Fibroblast of upper back skin (primary cell): Measurements from ENCODE around the gene MYOM1.
"Not testable (repeated sequence)": the region's sequence is repeated elsewhere in the genome, so short reads cannot be mapped to it uniquely, and the experiment has no call there.

Experiments
- DNase-seq: peaks from one replicate; pipeline ENCODE4 v3.0.0-alpha.2; 2013

MYOM1 gene

DNA sequence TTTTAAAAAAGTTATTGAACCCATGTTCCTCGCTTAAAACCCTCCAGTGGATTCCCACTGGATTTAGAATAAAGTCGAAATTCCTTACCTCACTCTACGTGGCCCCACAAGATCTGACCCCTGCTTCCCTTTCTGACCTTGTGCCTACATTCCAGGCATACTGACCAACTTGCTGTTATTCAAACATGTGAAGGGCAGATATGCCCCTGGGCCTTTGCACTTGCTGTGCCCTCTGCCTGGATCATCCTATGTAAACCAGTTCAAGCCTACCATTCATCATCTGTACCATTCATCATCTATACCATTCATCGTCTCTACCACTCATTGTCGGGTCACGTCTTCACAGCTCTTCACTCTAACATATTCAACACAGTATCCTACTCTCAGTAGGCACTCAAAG lies 165.6 kb downstream of the MYOM1 start:
- DNase-seq = no peak

GRCh38 chr18:3053081-3053480 lies 166.7 kb downstream of the MYOM1 start:
- DNase-seq = no peak

DNA sequence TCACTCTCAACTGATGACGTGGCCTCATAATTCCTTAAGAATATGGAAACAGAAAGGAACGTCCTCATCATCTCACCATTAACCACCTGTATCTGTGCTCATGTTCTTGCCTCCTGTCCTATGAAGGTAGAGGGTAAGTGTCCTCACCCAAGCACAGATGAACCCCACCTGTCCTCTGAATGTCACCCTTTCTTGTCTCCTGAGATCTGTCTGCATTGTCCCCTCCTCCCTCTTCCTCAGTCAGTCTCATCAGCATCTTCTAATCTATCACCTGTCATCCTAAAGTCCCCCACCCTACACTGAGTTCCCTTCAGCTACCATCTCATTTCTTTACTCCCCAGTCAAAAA lies 167.4 kb downstream of the MYOM1 start:
- DNase-seq = no peak

- DNase-seq = no peak
Observed at GRCh38 chr18:3051718-3052410, 167.9 kb downstream of the MYOM1 start.

DNA sequence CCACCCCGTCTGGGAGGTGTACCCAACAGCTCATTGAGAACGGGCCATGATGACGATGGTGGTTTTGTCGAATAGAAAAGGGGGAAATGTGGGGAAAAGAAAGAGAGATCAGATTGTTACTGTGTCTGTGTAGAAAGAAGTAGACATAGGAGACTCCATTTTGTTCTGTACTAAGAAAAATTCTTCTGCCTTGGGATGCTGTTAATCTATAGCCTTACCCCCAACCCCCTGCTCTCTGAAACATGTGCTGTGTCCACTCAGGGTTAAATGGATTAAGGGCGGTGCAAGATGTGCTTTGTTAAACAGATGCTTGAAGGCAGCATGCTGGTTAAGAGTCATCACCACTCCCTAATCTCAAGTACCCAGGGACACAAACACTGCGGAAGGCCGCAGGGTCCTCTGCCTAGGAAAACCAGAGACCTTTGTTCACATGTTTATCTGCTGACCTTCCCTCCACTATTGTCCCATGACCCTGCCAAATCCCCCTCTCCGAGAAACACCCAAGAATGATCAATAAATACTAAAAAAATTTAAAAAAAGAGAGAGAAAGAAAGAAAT lies 169.8 kb downstream of the MYOM1 start:
- DNase-seq = not testable (repeated sequence)

DNA sequence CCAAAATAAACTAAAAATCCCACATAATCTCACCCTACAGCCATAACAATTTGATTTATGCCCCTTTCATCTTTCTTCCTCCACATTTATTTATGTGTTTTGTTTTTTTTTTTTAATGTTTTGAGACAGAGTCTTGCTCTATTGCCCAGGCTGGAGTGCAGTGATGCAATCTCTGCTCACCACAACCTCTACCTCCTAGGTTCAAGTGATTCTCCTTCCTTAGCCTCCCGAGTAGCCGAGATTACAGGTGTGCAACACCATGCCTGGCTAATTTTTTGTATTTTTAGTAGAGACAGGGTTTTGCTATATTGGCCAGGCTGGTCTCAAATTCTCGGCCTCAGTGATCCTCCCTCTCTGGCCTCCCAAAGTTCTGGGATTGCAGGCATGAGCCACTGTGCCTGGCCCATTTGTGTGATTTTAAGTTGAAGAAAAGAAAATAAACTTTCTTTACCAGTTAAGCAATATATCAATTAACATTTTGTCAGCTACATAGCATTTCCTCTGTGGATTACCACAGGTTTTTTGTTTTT lies 170.9 kb downstream of the MYOM1 start:
- no peak for DNase-seq

DNA sequence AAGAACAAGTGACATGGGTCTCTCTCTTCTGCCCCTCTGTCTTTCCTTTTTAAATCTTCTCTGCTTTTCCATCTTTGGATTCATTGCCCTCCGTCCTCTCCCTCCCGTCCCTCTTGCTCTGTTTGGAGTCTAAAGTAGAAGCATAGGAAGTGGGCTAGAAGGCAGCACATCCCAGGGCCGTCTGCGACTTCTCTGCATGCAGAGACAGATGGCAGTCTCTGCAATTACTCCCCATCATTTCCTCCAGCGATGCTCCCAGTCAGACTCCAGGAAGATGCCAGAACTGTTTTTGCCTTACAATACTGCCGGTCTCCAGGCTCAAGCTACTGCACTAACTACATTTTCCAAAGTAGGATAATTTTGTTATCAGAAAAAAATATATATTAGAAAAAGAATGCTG lies 171.6 kb downstream of the MYOM1 start:
- DNase-seq = no peak

DNA sequence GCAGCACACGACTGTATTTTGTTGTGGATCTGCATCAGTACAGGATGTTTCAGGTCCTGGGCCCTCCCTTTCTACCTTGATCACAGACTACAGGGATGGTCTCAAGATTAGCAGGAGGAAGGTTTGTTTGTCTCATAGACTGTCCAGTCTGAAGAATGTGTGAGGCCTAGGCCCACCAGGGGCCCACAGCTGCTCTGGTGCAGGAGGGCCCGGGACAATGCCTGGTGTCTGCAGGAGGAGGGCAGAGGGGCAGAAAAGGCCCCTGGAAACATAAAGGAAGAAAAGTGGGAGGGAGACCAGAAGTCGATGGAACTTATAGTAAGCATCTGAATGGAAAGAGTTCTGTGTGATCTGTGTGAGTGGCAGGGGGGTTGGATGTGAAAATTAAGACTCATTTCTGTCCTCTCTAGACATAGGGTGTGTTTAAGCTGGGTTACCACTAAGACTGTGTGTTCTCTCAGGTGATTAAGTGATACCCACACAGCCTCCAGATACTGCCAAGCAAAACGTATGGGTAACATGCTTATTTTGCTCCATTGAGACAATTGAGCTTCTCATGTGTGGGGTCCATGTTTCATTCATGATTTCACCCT lies 173.5 kb downstream of the MYOM1 start:
- DNase-seq = no peak

DNA sequence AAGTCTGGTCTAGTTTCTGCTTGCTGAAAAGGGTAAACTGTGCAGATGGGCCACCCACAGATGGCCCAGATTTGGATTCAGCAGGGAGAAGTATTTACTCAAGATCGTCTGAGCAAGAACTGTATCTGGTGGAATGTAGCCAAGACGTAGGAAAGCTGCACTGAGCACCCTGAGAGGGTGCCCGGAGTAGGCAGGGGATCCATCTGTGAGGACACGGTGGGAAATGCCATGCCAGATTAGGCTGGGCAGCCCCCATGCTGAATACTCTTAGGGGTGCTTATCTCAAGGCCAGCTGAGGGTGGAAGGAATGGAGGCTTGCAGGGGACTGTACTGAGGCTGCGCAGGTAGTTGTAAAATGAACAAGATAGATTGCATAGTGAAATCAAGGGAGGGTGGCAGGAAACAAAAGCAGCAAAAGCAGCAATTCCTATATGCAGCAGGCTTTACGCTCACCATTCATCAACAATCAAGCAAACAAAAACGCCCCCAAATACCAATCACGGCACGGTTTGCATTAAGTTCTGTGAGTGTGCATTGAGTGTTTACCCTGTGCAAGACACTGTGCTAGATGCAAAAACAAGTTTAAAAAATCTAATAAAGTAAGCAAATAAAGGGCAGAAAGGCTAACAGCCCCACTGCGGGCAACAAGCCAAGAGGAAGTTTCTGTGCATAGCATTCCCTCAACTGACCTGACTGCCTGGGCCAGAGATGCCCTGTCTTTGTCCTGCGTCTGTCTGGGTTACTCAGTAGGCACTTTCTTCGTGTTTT lies 174.7 kb downstream of the MYOM1 start:
- no peak for DNase-seq

GRCh38 chr18:3042379-3042778 lies 177.4 kb downstream of the MYOM1 start:
- no peak for DNase-seq

- DNase-seq = no peak
Observed at GRCh38 chr18:3041843-3042242, 177.9 kb downstream of the MYOM1 start.

GRCh38 chr18:3040881-3041280 lies 178.9 kb downstream of the MYOM1 start:
- DNase-seq = no peak

- no peak for DNase-seq
Observed at GRCh38 chr18:3040173-3040572, 179.6 kb downstream of the MYOM1 start.

- DNase-seq = peak; percentile 16
Observed at GRCh38 chr18:3037423-3037915, 182.3 kb downstream of the MYOM1 start.

GRCh38 chr18:3036108-3036507 lies 183.7 kb downstream of the MYOM1 start:
- DNase-seq = no peak

DNA sequence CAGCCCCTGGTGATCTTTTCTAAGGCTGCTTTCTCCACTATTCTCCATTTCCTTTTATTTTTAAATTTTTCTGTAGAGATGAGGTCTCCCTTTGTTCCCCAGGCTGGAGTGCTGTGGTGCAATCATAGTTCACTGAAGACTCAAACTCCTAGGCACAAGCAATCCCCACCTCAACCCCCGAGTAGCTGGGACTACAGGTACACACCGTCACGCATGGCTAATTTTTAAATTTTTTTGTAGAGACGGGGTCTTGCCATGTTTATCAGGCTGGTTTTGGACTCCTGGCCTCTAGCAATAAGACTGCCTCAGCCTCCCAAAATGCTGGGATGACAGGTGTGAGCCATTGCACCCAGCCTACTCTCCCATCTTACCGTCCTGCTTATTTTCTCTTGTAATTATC lies 184.1 kb downstream of the MYOM1 start:
- DNase-seq = no peak

- DNase-seq = no peak
Observed at GRCh38 chr18:3032721-3033120, 187.0 kb downstream of the MYOM1 start.

- DNase-seq = peak; percentile 39
Observed at GRCh38 chr18:3029215-3029952, 190.4 kb downstream of the MYOM1 start.

GRCh38 chr18:3028115-3028514 lies 191.7 kb downstream of the MYOM1 start:
- DNase-seq = not testable (repeated sequence)

DNA sequence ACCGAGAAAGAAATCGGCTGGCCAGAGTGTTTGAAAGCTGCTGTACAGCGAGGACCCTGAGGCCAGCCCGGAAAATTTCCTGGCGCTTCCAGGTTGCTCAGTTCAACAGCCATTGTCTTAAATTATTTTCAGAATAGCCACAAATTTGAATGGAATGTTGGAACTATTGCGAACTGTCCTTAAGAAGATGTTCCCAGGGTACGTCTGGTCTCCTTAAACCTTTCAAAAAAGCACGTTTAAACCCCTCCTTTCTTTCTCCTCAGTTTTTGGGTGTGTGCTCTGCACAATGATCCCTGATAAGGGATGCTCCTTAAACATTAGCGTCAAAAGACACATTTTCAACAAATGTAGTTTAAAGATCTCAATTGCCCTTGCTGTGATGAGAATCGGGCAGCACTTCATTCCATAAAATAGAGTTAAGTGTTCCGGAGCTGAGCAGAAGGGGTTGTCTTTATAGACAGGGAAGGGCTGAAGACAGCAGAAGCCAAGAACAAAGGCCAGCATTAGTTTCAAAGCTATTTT lies 192.3 kb downstream of the MYOM1 start:
- no peak for DNase-seq

GRCh38 chr18:3025544-3025943 lies 194.2 kb downstream of the MYOM1 start:
- no peak for DNase-seq

DNA sequence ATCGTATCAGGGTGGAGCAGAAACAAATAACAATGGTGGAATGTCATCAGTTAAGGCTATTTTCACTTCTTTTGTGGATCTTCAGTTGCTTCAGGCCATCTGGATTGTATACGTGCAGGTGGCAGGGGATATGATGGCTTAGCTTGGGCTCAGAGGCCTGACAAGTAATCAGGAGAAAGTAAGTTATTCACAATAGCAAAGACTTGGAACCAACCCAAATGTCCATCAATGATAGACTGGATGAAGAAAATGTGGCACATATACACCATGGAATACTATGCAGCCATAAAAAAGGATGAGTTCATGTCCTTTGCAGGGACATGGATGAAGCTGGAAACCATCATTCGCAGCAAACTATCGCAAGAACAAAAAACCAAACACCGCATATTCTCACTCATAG lies 196.2 kb downstream of the MYOM1 start:
- DNase-seq = not testable (repeated sequence)
